OCI-LY1 (cell line): ENCODE data around the gene CPEB2.

Experiments used
- H2AFZ ChIP-seq: fragments of 200-600 bp; sonication (generic), shearing (Covaris generic); 2 replicates; pipeline ENCODE4 v1.6.0; 2014; ENCODE audit warnings: antibody characterized with exemption, mild to moderate bottlenecking, low read length
- H3F3A ChIP-seq: fragments of 200-600 bp; sonication (generic), shearing (Covaris generic); 2 replicates; pipeline ENCODE4 v1.6.0; 2014; ENCODE audit warnings: mild to moderate bottlenecking, antibody characterized with exemption, low read length, moderate library complexity; ENCODE audit not compliant: insufficient read depth
- H3K27ac ChIP-seq: fragments of 200-600 bp; sonication (generic); 2 replicates; pipeline ENCODE4 v1.5.1; 2014; ENCODE audit warnings: low read length, mixed run types, mild to moderate bottlenecking, low read depth; ENCODE audit not compliant: poor library complexity, severe bottlenecking
- H3K27me3 ChIP-seq: fragments of 200-600 bp; sonication (generic); 2 replicates; pipeline ENCODE4 v1.6.0; 2014; ENCODE audit warnings: antibody characterized with exemption, mild to moderate bottlenecking, low read length, moderate library complexity; ENCODE audit not compliant: insufficient read depth
- H3K36me3 ChIP-seq: fragments of 200-600 bp; sonication (generic); 2 replicates; pipeline ENCODE4 v1.6.1; 2014; ENCODE audit warnings: mild to moderate bottlenecking, antibody characterized with exemption, low read length, moderate library complexity, mixed read lengths; ENCODE audit not compliant: insufficient read depth
- H3K4me1 ChIP-seq: fragments of 200-600 bp; sonication (generic); 2 replicates; pipeline ENCODE4 v1.5.1; 2014; ENCODE audit warnings: mild to moderate bottlenecking, low read length, moderate library complexity; ENCODE audit not compliant: insufficient read depth, severe bottlenecking
- H3K4me2 ChIP-seq: fragments of 200-600 bp; sonication (generic), shearing (Covaris generic); 2 replicates; pipeline ENCODE4 v1.6.1; 2014; ENCODE audit warnings: low read length
- H3K4me3 ChIP-seq: fragments of 200-600 bp; sonication (generic); 2 replicates; pipeline ENCODE4 v1.5.1; 2014; ENCODE audit warnings: low read length, low read depth, mild to moderate bottlenecking, mixed read lengths; ENCODE audit not compliant: poor library complexity, severe bottlenecking
- H3K79me2 ChIP-seq: fragments of 200-600 bp; shearing (Covaris generic); 2 replicates; pipeline ENCODE4 v1.6.1; 2016; ENCODE audit warnings: mixed run types, low read length, mixed read lengths; ENCODE audit not compliant: insufficient read depth
- H3K9ac ChIP-seq: fragments of 200-600 bp; sonication (generic), shearing (Covaris generic); 2 replicates; pipeline ENCODE4 v1.6.1; 2014; ENCODE audit warnings: mild to moderate bottlenecking, low read length, mixed read lengths
- H3K9me2 ChIP-seq: fragments of 200-600 bp; sonication (generic), shearing (Covaris generic); 2 replicates; pipeline ENCODE4 v1.6.1; 2014; ENCODE audit warnings: low read depth, mild to moderate bottlenecking, low read length, mixed read lengths
- H3K9me3 ChIP-seq: fragments of 200-600 bp; shearing (Covaris generic); 2 replicates; pipeline ENCODE4 v1.6.1; 2014; ENCODE audit warnings: low read length, mixed read lengths
- H4K20me1 ChIP-seq: fragments of 200-600 bp; sonication (generic), shearing (Covaris generic); 2 replicates; pipeline ENCODE4 v1.6.0; 2016; ENCODE audit warnings: mild to moderate bottlenecking, low read length; ENCODE audit not compliant: insufficient read depth
- EZH2 ChIP-seq: fragments of 200-600 bp; sonication (generic), shearing (Covaris generic); IDR thresholded peaks from 2 replicates; pipeline ENCODE4 v1.8.0; 2017; ENCODE audit warnings: borderline replicate concordance, mixed run types, mild to moderate bottlenecking, antibody characterized with exemption, low read length, moderate library complexity, mixed read lengths
- TF ChIP-seq, protein P1 (sequence below): fragments of 200-600 bp; sonication (generic), shearing (Covaris generic); IDR thresholded peaks from 2 replicates; pipeline ENCODE4 v1.5.1; 2017; ENCODE audit warnings: mild to moderate bottlenecking, antibody characterized with exemption, low read length, moderate library complexity, mixed read lengths

CPEB2 gene

DNA sequence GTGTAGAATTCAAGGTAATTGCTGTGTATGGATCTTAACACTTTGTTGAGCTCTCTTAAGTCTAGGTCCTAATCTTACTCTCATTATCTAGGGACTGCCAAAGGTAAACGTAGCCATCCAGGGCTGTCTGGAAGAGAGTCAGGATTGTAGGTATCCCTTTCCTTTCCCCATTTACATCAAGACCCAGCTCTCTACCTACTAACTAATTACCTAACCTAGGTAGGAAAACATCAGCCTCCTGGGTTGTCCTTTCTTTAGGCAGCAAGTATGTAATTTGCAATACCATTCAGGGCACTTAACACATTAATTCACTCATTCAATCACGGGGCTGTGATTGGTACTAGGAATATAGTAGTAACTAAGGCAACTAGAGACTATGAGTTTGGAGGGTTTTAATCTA lies 15.2 kb upstream of the CPEB2 start:
- no peaks in the 10 kb centered on the region for H4K20me1 ChIP-seq
- H3K27me3 ChIP-seq, result no peaks in the 10 kb centered on the region
- no peak overlapping the region for H2AFZ ChIP-seq
- no peak overlapping the region for H3K9ac ChIP-seq
- H3F3A ChIP-seq, result no peaks in the 10 kb centered on the region
- H3K4me1 ChIP-seq, result no peaks in the 10 kb centered on the region
- H3K27ac ChIP-seq, result no peak overlapping the region
- no peaks in the 10 kb centered on the region for H3K9me3 ChIP-seq
- H3K36me3 ChIP-seq, result no peaks in the 10 kb centered on the region
- no peak overlapping the region for H3K4me2 ChIP-seq
- H3K4me3 ChIP-seq, result no peak overlapping the region
- TF ChIP-seq, protein P1, sequence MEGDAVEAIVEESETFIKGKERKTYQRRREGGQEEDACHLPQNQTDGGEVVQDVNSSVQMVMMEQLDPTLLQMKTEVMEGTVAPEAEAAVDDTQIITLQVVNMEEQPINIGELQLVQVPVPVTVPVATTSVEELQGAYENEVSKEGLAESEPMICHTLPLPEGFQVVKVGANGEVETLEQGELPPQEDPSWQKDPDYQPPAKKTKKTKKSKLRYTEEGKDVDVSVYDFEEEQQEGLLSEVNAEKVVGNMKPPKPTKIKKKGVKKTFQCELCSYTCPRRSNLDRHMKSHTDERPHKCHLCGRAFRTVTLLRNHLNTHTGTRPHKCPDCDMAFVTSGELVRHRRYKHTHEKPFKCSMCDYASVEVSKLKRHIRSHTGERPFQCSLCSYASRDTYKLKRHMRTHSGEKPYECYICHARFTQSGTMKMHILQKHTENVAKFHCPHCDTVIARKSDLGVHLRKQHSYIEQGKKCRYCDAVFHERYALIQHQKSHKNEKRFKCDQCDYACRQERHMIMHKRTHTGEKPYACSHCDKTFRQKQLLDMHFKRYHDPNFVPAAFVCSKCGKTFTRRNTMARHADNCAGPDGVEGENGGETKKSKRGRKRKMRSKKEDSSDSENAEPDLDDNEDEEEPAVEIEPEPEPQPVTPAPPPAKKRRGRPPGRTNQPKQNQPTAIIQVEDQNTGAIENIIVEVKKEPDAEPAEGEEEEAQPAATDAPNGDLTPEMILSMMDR, result no peak
- no peak for TF ChIP-seq EZH2
- no peaks in the 10 kb centered on the region for H3K79me2 ChIP-seq
- no peaks in the 10 kb centered on the region for H3K9me2 ChIP-seq

DNA sequence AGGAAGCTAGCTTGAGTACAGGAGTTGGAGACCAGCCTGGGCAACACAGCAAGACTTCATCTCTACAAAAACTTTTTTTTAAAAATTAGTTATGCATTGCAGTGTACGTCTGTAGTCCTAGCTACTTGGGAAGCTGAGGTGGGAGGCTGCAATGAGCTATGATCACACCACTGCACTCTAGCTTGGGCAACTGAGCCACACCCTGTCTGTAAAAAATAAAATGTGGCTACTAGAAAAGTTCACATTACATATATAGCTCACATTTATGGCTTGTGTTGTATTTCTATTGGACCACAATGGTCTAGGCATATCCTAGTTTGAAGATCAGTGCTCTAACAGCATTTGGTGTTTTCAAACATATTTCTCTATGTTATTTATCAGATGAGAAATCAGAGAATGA lies 11.8 kb upstream of the CPEB2 start:
- Histone ChIP-seq H3K4me2 (no peak overlapping the region), H3K27ac (no peak overlapping the region)
- TF ChIP-seq, protein P1, result no peak
- TF ChIP-seq EZH2, result no peak

DNA sequence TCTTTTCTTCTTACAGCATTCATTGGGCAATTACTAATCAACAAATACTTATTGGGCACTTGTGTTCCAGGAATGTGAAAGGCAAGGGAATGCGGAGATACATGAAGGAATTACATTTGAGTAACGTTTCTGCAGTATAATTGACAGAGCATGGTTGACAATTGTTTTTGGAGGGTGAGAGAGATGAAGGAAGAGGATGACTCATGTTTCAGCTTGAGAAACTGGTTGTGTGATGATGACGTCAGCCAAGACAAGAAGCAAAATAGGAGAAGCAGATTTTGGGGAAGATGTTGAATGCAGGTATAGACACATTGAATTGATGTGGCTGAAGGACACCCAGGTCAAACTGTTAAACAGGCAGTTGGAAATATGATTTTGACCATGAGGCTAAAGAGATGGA lies 8.0 kb upstream of the CPEB2 start:
- Histone ChIP-seq H2AFZ (no peak overlapping the region), H3K9ac (no peak overlapping the region), H3K27me3 (no peaks in the 10 kb centered on the region), H3K4me2 (no peak overlapping the region), H3K79me2 (no peaks in the 10 kb centered on the region), H3K9me3 (no peaks in the 10 kb centered on the region), H3K27ac (no peak overlapping the region), H3K4me1 (no peaks in the 10 kb centered on the region), H4K20me1 (no peaks in the 10 kb centered on the region), H3K36me3 (no peaks in the 10 kb centered on the region), H3K4me3 (no peak overlapping the region), H3F3A (no peaks in the 10 kb centered on the region), H3K9me2 (no peaks in the 10 kb centered on the region)
- TF ChIP-seq, protein P1, result no peak
- no peak for TF ChIP-seq EZH2

More for the DNA sequence above, 11.8 kb upstream of the CPEB2 start:
- Histone ChIP-seq H3K36me3 (no peaks in the 10 kb centered on the region), H3K9me3 (no peaks in the 10 kb centered on the region), H3K9me2 (no peaks in the 10 kb centered on the region), H3K27me3 (no peaks in the 10 kb centered on the region), H3F3A (no peaks in the 10 kb centered on the region), H3K9ac (no peak overlapping the region), H3K4me3 (no peak overlapping the region), H3K4me1 (no peaks in the 10 kb centered on the region), H2AFZ (no peak overlapping the region), H3K79me2 (no peaks in the 10 kb centered on the region), H4K20me1 (no peaks in the 10 kb centered on the region)
